NCI-H82 treated with DMSO at 0.1 percent for 48 hours (cell line): ENCODE measurements around the gene DHX36.

ENCODE experiments used
- DNase-seq: peaks from one replicate; lab custom pipeline; 2025; ENCODE audit not compliant: unreplicated experiment; lab: John Stamatoyannopoulos, UW

DHX36 gene

DNA sequence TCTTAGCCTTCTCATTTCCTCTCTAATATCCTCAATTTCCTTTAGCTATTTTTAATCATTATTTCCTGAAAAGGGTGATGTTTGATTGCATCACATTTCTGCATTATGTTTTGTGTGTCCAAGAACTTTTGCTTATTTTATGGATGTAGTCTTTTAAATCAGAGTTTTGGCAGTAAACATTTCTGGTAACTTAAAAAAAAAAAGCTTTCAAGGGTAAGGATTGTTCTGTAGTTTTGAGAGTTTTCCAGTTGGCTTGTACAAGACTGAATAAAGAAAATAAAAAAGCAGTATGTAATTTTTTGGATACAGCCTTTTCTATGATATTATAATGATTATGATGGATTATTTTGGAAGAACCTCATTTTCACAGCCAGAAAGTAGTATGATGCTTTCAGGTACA is 99.4 kb downstream of the DHX36 start:
- DNase-seq = no peak

GRCh38 chr3:154224366-154224765 is 99.9 kb downstream of the DHX36 start:
- DNase-seq = no peak

DNA sequence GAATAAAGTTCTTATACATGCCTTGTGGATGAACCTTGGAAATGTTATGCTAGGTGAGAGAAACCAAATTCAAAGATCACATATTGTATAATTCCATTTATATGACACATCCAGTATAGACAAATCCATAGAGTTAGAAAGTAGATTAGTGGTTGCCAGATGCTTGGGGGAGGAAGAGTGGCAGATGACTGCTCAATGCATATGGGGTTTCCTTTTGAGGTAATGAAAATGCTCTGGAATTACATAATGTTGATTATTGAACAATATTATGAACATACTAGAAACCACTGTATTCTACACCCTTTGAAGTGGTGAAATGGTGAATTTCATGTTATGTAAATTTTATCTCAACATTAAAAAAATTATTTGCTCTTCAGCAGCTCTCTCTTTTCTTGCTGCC is 100.8 kb downstream of the DHX36 start:
- peak; percentile 11 for DNase-seq
